ENCODE data around the gene GREB1. TPM values are rescaled to one million over a fixed set of nuclear protein-coding genes. Genes with fewer than 3 reads are reported as not detected.

GREB1 gene
- total RNA-seq, 1 donor from 2014 or later = 3.8 TPM

- DNase-seq (ENCODE audit: low spot score) = peak; percentile 72
These were observed 146.5 kb downstream of the GREB1 start for GRCh38 chr2:11680182-11680900.

GRCh38 chr2:11680901-11681721 lies 147.3 kb downstream of the GREB1 start:
- peak; percentile 45 for DNase-seq (ENCODE audit: low spot score)

- peak; percentile 74 for DNase-seq (ENCODE audit: low spot score)
These were observed 148.1 kb downstream of the GREB1 start for GRCh38 chr2:11681722-11682589.

- peak; percentile 67 for DNase-seq (ENCODE audit: low spot score)
These were observed 148.7 kb downstream of the GREB1 start for GRCh38 chr2:11682590-11682915.

GRCh38 chr2:11683476-11683875 lies 149.6 kb downstream of the GREB1 start:
- peak; percentile 59 for DNase-seq (ENCODE audit: low spot score)

GRCh38 chr2:11683966-11684365 lies 150.1 kb downstream of the GREB1 start:
- DNase-seq (ENCODE audit: low spot score) = peak; percentile 59

- peak; percentile 43 for DNase-seq (ENCODE audit: low spot score)
These were observed 151.1 kb downstream of the GREB1 start for GRCh38 chr2:11684894-11685460.

- DNase-seq (ENCODE audit: low spot score) = peak; percentile 84
These were observed 152.1 kb downstream of the GREB1 start for GRCh38 chr2:11685906-11686470.

- DNase-seq (ENCODE audit: low spot score) = peak; percentile 86
These were observed 153.9 kb downstream of the GREB1 start for GRCh38 chr2:11687736-11688135.

GRCh38 chr2:11688222-11689069 lies 154.6 kb downstream of the GREB1 start:
- DNase-seq (ENCODE audit: low spot score) = peak; percentile 91

GRCh38 chr2:11691076-11691660 lies 157.3 kb downstream of the GREB1 start:
- DNase-seq (ENCODE audit: low spot score) = peak; percentile 49

Small RNA genes within 50 kb of the gene (microRNA-seq; reads per million reads assigned to microRNA genes)
- not detected for gene MIR4429 (ENCODE audit: borderline number of aligned reads)

Other genes starting within 250 kb of the GREB1 start
- gene ROCK2, start 189.4 kb upstream of the GREB1 start, total RNA-seq = 456 TPM
- 22.5 TPM for gene E2F6, start 67.9 kb upstream of the GREB1 start, total RNA-seq
- gene NTSR2, start 136.2 kb downstream of the GREB1 start, total RNA-seq = not detected
- 198 TPM for gene LPIN1, start 212.6 kb downstream of the GREB1 start, total RNA-seq

All from mesenteric fat pad (tissue), 1 donor.